Chondrocyte (in vitro differentiated cells): ENCODE measurements around the gene PTPRN2. TPM values are rescaled to one million over a fixed set of nuclear protein-coding genes. Genes with fewer than 3 reads are reported as not detected.

Experiments used
- DNase-seq: peaks from one replicate; pipeline ENCODE4 v3.0.0; 2021; ENCODE audit warnings: mixed read lengths, low spot score
- H3K27ac Mint-ChIP-seq: one replicate; pipeline ENCODE4 v1.8.0; 2021; ENCODE audit warnings: mild to moderate bottlenecking, moderate library complexity, mixed read lengths; ENCODE audit not compliant: unreplicated experiment
- H3K27me3 Mint-ChIP-seq: 2 replicates; pipeline ENCODE4 v1.8.0; 2021; ENCODE audit warnings: low read depth, mixed read lengths
- H3K36me3 Mint-ChIP-seq: 2 replicates; pipeline ENCODE4 v1.8.0; 2021; ENCODE audit warnings: low read depth, mixed read lengths
- H3K4me1 Mint-ChIP-seq: 2 replicates; pipeline ENCODE4 v1.8.0; 2021; ENCODE audit warnings: low read depth, mild to moderate bottlenecking, mixed read lengths
- H3K4me3 Mint-ChIP-seq: one replicate; pipeline ENCODE4 v1.8.0; 2021; ENCODE audit warnings: mild to moderate bottlenecking, moderate library complexity, mixed read lengths; ENCODE audit not compliant: unreplicated experiment
- H3K9me3 Mint-ChIP-seq: 2 replicates; pipeline ENCODE4 v1.8.0; 2021; ENCODE audit warnings: low read depth, mixed read lengths
- CTCF ChIP-seq: fragments of 200-600 bp; sonication (generic); IDR thresholded peaks from 2 replicates; pipeline ENCODE4 v1.5.0; 2021; ENCODE audit warnings: antibody characterized with exemption, mild to moderate bottlenecking, moderate library complexity
- total RNA-seq: library from RNA; stranded (reverse); gene quantifications from 3 replicates; pipeline ENCODE4 v1.2.1, GENCODE V29; 2021

PTPRN2 gene
- total RNA-seq, 1 donor from 2014 or later: 0.30 TPM

- H3K4me1 Mint-ChIP-seq: no peaks in the 10 kb centered on the region
- H3K36me3 Mint-ChIP-seq: no peaks in the 10 kb centered on the region
- no peak for DNase-seq
- H3K4me3 Mint-ChIP-seq: no peak overlapping the region
- TF ChIP-seq CTCF: no peak
- H3K9me3 Mint-ChIP-seq: no peaks in the 10 kb centered on the region
- peaks cover 77% of the 10 kb centered on the region for H3K27me3 Mint-ChIP-seq
- H3K27ac Mint-ChIP-seq: no peak overlapping the region
These were observed 909.1 kb downstream of the PTPRN2 start for GRCh38 chr7:157678501-157678900.

DNA sequence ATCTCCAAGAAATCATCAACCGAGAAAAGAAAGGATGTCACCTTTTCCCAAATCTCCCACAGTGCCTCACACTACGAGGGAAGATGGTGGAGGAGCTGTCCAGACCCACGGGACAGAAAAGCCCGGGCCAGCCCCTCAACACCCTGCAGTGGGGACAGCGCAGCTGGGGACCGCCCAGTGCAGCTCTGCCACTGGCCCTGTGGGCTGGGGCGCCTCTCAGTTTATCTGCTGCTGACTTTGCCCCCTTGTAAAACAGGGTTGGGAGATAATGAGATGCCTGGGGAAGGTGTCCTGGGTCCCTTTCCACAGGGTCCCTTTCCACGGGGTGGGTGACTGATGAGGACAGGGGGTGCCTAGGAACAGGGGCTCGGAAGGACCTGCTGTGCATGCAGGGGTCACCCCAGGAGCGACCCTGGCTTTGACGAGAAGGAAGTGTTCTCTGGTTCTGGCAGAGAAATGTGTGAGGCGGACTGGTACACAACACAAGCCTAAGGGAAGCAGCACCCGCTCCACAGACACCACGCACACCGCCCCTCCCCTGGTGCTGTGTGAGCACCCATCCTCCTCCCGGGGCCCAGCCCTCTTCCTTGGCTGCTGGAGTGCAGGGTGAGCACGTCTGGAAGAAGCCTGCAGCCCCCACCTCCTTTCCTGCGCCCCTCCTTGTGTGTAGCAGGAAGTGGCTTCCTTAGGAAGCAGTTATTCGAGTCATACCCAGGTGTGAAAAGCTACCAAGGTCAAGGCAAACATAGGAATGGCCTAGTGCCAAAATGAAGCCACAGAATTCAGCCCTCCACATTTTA is 911.0 kb downstream of the PTPRN2 start:
- Mint-ChIP-seq H3K4me1 (no peaks in the 10 kb centered on the region), H3K27me3 (peaks cover 68% of the 10 kb centered on the region), H3K36me3 (no peaks in the 10 kb centered on the region), H3K9me3 (no peaks in the 10 kb centered on the region), H3K27ac (no peak overlapping the region), H3K4me3 (no peak overlapping the region)
- peak; percentile 86 for DNase-seq
- no peak for TF ChIP-seq CTCF

GRCh38 chr7:157676001-157676400 is 911.6 kb downstream of the PTPRN2 start:
- peaks cover 63% of the 10 kb centered on the region for H3K27me3 Mint-ChIP-seq

GRCh38 chr7:157675427-157675927 is 912.1 kb downstream of the PTPRN2 start:
- Mint-ChIP-seq H3K27ac (no peak overlapping the region), H3K4me1 (peaks cover 4% of the 10 kb centered on the region), H3K27me3 (peaks cover 60% of the 10 kb centered on the region), H3K4me3 (no peak overlapping the region), H3K9me3 (no peaks in the 10 kb centered on the region), H3K36me3 (no peaks in the 10 kb centered on the region)
- DNase-seq: peak; percentile 91
- no peak for TF ChIP-seq CTCF

More at GRCh38 chr7:157676001-157676400, 911.6 kb downstream of the PTPRN2 start:
- no peak for TF ChIP-seq CTCF
- H3K4me3 Mint-ChIP-seq: no peak overlapping the region
- no peaks in the 10 kb centered on the region for H3K9me3 Mint-ChIP-seq
- no peak overlapping the region for H3K27ac Mint-ChIP-seq
- no peaks in the 10 kb centered on the region for H3K36me3 Mint-ChIP-seq
- H3K4me1 Mint-ChIP-seq: no peaks in the 10 kb centered on the region
- DNase-seq: peak; percentile 81

GRCh38 chr7:157674715-157675426 is 912.8 kb downstream of the PTPRN2 start:
- no peak overlapping the region for H3K27ac Mint-ChIP-seq
- TF ChIP-seq CTCF: no peak

More at GRCh38 chr7:157674715-157675426, 912.8 kb downstream of the PTPRN2 start:
- peaks cover 60% of the 10 kb centered on the region for H3K27me3 Mint-ChIP-seq
- no peaks in the 10 kb centered on the region for H3K36me3 Mint-ChIP-seq
- H3K4me1 Mint-ChIP-seq: peaks cover 8% of the 10 kb centered on the region
- peak; percentile 90 for DNase-seq
- H3K4me3 Mint-ChIP-seq: no peak overlapping the region
- no peaks in the 10 kb centered on the region for H3K9me3 Mint-ChIP-seq
